Astrocyte of the spinal cord (primary cell): ENCODE measurements around the gene SMC1A.

ENCODE experiments used
- DNase-seq: peaks from one replicate; pipeline ENCODE4 v3.0.0; 2011; ENCODE audit warnings: low read depth, low spot score
- H3K4me3 ChIP-seq: 2 replicates; pipeline ENCODE4 v1.5.1; 2011; ENCODE audit warnings: low read depth, mild to moderate bottlenecking, low read length, moderate library complexity
- CTCF ChIP-seq: IDR thresholded peaks from 2 replicates; pipeline ENCODE4 v1.5.1; 2012; ENCODE audit warnings: low read depth, mild to moderate bottlenecking, low read length, inconsistent platforms
- in situ Hi-C: cut with HindIII; loops from 2 replicates; pipeline ENCODE4 v1.10.0; 2017; ENCODE audit warnings: low sequenced_read_pairs

Gene SMC1A

DNA sequence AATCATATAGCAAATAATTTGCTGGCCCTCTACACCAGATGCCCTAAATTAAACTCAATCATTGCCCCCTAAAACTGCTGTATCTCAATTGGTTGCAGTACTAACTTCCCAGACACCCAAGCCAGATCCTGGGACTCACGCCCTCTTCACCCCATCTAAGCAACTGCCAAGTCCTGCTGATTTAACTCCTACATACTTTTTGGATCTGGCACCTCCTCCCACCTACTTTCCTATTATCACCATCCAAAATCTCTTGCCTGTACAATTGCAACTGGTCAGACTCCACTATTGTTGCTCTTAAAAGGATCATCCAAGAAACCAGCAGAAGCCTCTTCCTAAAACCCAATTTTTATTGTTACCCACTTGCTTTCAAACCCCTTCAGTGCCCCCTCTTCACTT, 16.4 kb upstream of the SMC1A start:
- no peak overlapping the region for H3K4me3 ChIP-seq
- TF ChIP-seq CTCF, result no peak
- in situ Hi-C loops, result no loop called here
- no peak for DNase-seq

- H3K4me3 ChIP-seq, result no peak overlapping the region
- TF ChIP-seq CTCF, result no peak
- DNase-seq, result no peak
- in situ Hi-C loops, result no loop called here
These were observed 15.8 kb upstream of the SMC1A start for GRCh38 chrX:53438174-53438831.

- in situ Hi-C loops, result no loop called here
- no peak for TF ChIP-seq CTCF
- H3K4me3 ChIP-seq, result no peak overlapping the region
- no peak for DNase-seq
These were observed 14.8 kb upstream of the SMC1A start for GRCh38 chrX:53437206-53437605.

- TF ChIP-seq CTCF, result peak; percentile 95
- no peak overlapping the region for H3K4me3 ChIP-seq
- peak; percentile 71 for DNase-seq
- in situ Hi-C loops, result no loop called here
These were observed 13.5 kb upstream of the SMC1A start for GRCh38 chrX:53435997-53436396.

GRCh38 chrX:53433651-53434639, 11.5 kb upstream of the SMC1A start, which contains the start of gene HSD17B10:
Gene HSD17B10 (minus strand): TSS chrX:53434370. CDS start chrX:53434345, 25 bp downstream.
- in situ Hi-C loops, result no loop called here
- TF ChIP-seq CTCF, result no peak
- DNase-seq, result peak; percentile 78
- H3K4me3 ChIP-seq, result peak within 1 kb of the TSS; percentile 84

DNA sequence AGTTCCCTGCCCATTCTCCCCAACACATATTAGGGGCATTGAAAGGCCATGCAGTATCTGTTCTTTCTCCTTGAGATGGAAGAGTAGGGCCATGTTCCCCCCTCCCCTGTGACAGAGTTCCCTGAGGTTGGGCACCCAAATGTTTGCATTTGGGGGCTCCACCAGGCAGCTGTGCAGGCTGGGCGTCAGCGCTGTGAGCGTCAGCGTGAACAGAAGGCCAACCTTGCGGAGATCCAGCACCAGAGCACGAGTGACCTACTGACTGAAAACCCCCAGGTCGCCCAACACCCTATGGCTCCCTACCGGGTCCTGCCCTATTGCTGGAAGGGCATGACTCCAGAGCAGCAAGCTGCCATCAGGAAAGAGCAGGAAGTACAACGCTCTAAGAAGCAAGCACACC, 7.8 kb upstream of the SMC1A start:
- in situ Hi-C loops, result no loop called here
- DNase-seq, result no peak
- no peak overlapping the region for H3K4me3 ChIP-seq
- no peak for TF ChIP-seq CTCF
